HG03095 (cell line): ENCODE data around the gene GMPS.
"Not testable (repeated sequence)": the region's sequence is repeated elsewhere in the genome, so short reads cannot be mapped to it uniquely, and the experiment has no call there.

Source experiments
- ATAC-seq: cut with Tn5 transposase; IDR thresholded peaks from one replicate; pipeline ENCODE4 v1.9.1; 2021; ENCODE audit warnings: moderate library complexity; ENCODE audit not compliant: unreplicated experiment

Gene GMPS

GRCh38 chr3:155870133-155870944 is at the start of gene GMPS:
TSS of gene GMPS (plus strand) at chr3:155870650. CDS start at chr3:155870871, 221 bp downstream.
- peak; percentile 91 for ATAC-seq

- not testable (repeated sequence) for ATAC-seq
Measured at GRCh38 chr3:155828490-155829098, 41.9 kb upstream of the GMPS start.

GRCh38 chr3:155835341-155836071 is 34.9 kb upstream of the GMPS start:
- no peak for ATAC-seq

GRCh38 chr3:155843569-155843968 is 26.9 kb upstream of the GMPS start:
- ATAC-seq, result no peak

GRCh38 chr3:155846119-155846518 is 24.3 kb upstream of the GMPS start:
- no peak for ATAC-seq

- ATAC-seq, result no peak
Measured at GRCh38 chr3:155847993-155848392, 22.5 kb upstream of the GMPS start.

GRCh38 chr3:155849404-155849803 is 21.0 kb upstream of the GMPS start:
- not testable (repeated sequence) for ATAC-seq

- no peak for ATAC-seq
Measured at GRCh38 chr3:155852341-155852740, 18.1 kb upstream of the GMPS start.

- no peak for ATAC-seq
Measured at GRCh38 chr3:155853214-155854140, 17.0 kb upstream of the GMPS start.

- peak; percentile 93 for ATAC-seq
Measured at GRCh38 chr3:155854141-155854940, 16.1 kb upstream of the GMPS start, which contains the start of gene SLC33A1. TSS of gene SLC33A1 (minus strand) at chr3:155854427. CDS start at chr3:155853997, 430 bp downstream.

GRCh38 chr3:155859859-155860258 is 10.6 kb upstream of the GMPS start:
- no peak for ATAC-seq

- not testable (repeated sequence) for ATAC-seq
Measured at GRCh38 chr3:155860424-155860823, 10.0 kb upstream of the GMPS start.

GRCh38 chr3:155861476-155862183 is 8.8 kb upstream of the GMPS start:
- no peak for ATAC-seq

- ATAC-seq, result not testable (repeated sequence)
Measured at GRCh38 chr3:155862290-155862982, 8.0 kb upstream of the GMPS start.

GRCh38 chr3:155863072-155863784 is 7.2 kb upstream of the GMPS start:
- ATAC-seq, result no peak

GRCh38 chr3:155869691-155870090 is 759 bp upstream of the GMPS start:
- no peak for ATAC-seq

GRCh38 chr3:155870945-155871745 is 695 bp downstream of the GMPS start:
- ATAC-seq, result peak; percentile 27
